HL-60/S4 (cell line): ENCODE measurements around the gene CD28.

Source experiments
- in situ Hi-C: fragments of 300-500 bp; cut with MboI; formaldehyde crosslinking; loops from 2 replicates; pipeline ENCODE4 v1.14.3; 2022; ENCODE audit warnings: low sequenced_read_pairs

Gene CD28

DNA sequence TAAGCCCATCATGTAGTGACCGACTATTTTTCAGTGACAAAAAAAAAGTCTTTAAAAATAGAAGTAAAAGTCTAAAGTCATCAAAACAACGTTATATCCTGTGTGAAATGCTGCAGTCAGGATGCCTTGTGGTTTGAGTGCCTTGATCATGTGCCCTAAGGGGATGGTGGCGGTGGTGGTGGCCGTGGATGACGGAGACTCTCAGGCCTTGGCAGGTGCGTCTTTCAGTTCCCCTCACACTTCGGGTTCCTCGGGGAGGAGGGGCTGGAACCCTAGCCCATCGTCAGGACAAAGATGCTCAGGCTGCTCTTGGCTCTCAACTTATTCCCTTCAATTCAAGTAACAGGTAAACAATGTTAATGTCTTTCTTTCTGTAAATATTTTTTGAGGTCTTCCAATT, at the start of gene CD28:
TSS of gene CD28 (plus strand) at position 237 of the 400 bp plus-strand sequence. CDS start at position 295, 58 bp downstream.
- in situ Hi-C loops, result no loop called here

DNA sequence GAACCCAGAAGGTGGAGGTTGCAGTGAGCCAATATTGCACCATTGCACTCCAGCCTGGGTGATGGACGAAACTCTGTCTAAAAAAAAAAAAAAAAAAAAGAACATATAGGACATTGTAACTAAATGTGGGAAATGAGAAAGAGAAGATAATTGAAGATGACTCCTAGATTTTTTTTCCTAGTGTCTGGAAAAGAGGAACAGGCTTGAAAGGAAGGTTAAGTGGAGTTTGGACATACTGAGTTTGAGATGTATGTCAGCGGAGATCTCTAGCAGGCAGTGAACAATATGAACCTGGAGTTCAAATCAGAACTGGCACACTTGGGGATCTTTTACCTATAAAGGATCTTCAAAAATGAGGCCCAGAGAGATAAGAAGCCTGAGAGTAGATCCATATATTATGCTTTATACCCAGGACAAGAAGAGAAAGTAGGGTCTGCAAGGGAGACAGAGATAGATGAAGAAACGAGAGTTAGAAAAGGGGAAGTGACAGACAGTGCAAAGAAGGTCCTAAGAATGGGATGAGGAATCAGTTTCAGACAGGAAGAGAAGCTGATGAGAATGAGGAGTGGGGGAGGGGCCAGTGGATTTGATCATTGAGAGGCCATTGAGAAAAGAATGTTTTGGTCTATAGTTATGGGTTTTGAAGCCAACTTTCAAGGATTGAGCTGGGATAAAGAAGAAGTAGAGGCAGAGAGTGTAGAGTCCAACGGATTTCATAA, 46.9 kb upstream of the CD28 start:
- in situ Hi-C loops, result no loop called here

DNA sequence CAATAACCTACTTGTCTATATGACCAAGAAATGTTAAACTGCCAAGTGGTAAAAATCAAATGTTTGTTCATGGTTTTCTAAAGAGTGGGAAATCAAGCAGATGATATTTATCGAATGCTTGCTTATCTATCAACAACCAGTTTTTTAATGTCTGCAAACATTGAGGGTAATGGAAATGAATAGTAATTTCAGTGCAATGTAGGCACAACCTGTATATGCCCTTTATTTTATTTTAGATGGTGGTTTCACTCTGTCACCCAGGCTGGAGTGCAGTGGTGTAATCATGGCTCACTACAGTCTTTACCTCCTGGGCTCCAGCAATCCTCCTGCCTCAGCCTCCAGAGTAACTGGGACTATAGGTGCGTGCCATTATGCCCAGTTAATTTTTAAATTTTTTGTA, 46.0 kb upstream of the CD28 start:
- in situ Hi-C loops, result no loop called here

DNA sequence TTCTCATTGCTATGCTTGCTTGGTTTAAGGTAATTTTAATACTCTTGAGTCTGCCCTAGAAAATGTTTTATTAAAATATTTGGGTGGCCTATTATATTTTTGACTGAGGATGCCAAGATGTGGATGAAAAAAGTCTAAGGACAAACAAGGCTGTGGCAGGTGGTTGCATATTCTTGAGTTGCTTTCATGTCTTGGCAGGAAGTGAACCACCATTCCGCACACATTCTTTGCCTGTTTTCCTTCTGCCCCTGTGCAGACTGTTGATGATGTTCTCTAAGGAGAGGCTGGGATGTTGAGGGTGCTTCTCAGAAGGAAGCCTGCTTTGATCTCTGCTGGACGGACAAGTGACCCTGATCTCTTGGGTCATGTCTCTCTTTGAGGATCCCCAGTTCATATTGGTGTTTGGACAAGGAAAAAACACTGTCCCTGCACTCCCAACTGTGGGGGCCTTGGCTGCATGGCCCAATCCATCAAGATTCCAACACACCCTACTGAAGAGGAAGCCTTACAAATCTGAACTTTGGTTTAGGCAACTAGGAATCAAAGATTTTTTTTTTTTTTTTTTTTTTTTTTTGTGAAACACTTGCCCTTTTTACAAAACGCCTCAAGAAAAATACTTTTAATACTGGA, 45.0 kb upstream of the CD28 start:
- in situ Hi-C loops, result no loop called here

DNA sequence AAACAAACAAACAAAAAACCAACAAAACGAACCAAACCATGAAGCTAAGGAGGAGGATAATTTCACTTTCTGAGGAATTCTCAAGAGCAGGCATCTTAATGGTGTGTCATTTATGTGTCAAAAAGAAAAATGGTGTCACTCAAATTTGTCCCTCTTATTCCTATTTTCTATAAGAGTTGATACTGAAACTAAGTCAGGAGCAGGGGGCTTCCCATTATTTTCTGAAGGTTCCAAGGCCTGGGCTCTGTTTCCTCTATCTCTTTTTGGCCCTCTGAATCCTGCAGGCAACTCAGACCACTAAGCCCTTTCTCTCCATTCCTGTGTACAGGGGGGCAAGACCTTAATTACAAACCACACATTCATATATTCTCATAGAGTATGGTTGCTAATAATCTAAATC, 44.0 kb upstream of the CD28 start:
- in situ Hi-C loops, result no loop called here

DNA sequence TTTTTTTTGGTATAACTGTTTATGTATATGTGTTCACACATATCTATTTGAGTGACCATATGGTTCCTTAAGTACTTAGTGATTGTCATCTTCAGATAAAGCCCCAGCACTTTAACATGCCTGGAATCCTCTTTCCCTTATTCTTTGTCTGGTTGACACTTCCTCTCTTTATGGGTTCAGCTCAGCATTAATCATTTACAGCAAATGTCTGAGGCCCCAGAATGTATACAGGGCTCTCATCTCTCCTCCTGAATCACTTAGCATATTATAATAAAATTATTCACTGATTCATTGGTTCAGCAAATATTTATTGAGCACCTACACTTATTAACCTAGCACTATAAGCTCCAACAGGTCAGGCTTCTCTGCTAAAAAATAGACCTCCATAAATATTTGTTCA, 43.5 kb upstream of the CD28 start:
- in situ Hi-C loops, result no loop called here

DNA sequence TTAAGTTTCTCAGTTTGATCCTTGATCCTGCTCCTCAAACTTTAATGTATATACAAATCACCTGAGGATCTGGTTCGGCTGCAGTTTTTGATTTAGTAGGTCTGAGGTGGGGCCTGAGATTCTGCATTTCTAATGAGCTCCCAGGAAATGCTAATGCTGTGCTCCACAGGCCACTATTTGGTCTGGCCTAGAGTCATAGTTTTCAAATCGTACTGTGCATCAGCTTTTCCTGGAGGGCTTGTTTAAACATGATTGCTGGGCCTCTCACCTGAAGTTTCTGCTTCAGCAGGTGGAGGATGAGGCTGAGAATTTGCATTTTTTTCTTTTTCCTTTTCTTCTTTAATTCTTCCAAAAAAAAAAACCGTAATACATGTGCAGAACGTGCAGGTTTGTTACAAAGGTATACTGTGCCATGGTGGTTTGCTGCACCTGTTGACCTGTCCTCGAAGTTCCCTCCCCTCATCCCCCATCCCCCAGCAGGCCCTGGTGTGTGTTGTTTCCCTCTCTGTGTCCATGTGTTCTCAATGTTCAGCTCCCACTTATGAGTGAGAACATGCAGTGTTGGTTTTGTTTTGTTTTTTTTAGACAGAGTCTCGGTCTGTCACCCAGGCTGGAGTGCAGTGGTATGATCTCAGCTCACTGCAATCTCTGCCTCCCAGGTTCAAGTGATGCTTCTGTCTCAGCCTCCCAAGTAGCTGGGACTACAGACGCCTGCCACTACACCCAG, 42.2 kb upstream of the CD28 start:
- in situ Hi-C loops, result no loop called here

DNA sequence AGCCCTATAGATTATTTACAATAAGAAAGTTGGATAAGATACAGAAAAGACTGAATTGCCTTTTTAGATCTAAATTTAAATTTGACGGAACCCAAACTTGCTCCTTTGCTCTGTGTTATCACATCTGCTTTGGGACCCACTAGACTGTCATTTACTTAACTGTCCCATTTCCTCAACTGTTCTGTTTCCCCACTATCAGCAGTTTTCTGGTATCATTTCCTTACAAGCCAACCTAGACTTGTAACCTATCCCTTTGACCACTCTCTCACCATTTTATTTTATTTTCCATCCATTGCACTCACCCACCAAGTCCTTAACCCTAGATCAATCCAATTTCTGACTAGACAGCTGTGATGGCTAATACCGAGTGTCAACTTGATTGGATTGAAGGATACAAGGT, 38.6 kb upstream of the CD28 start:
- in situ Hi-C loops, result no loop called here

DNA sequence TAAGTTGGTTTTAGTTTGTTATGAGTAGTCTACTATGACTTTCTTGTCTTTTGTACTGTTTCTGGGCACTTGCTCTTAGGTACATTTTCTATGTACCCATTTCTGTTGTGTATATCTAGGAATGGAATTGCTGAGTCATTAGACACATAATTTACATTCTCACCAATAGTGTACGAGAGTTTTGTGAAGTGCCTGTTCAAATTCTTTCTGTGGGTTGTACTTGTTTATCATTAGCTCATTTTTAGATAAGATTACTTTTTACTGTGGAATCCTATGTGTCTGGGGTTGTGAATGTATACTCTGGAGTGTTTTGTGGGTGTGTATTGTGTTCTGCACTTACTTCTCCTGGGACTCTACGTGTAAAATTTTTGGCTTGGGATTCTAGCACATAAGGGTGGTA, 36.6 kb upstream of the CD28 start:
- in situ Hi-C loops, result no loop called here

DNA sequence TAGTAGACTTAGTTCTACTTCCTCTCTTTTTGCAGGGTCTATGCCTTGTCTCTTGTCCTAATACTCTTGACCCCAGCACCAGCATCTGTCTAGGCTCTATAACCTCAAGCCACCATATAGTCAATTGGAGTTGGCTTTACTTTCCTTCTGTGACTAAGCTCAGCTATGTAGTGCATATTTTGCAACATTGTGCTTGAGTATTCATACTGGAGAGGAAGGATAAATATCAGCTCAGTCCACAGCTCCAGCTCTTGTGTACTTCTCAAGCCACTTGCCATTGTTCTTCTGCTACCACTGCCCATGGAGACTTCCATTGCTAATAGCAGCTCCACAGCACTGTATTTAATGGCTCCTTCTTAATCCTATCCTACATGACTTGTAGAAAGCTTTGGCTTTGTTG, 35.5 kb upstream of the CD28 start:
- in situ Hi-C loops, result no loop called here

DNA sequence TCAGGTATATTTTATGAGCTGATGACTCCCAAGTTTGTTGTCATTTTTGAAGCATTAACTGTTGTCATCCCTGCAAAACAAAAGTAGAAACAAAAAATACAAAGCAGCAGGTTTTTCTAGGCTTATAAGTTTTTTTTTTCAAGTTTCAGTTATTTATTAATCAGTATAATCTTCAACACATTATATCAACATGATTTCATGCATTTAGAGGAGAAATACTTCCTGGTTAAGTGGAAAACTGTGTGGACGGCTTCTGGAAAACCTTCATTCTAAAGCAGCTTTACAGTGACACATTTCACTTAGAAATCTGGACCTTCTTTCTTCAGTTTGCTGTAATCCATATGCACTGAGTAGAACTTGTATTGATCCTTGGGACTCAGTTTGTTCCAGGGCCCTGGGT, 34.6 kb upstream of the CD28 start:
- in situ Hi-C loops, result no loop called here

DNA sequence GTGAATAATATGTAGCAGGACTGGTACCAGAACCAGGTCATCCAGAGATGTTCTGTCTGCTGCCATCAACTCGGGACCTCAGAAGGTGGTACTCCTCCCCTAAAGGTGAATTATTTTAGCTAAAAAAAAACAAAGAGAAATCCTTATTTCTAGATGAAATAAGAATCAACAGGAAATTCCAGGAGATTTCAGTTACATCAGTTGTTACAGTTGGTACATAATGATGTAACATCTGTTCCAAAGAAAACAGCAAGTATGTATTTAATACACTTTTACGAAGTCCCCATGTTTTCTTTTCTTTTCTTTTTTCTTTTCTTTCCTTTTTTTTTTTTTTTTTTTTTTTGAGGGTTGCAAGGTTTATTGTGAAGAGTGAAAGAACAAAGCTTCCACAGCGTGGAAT, 33.6 kb upstream of the CD28 start:
- in situ Hi-C loops, result no loop called here

DNA sequence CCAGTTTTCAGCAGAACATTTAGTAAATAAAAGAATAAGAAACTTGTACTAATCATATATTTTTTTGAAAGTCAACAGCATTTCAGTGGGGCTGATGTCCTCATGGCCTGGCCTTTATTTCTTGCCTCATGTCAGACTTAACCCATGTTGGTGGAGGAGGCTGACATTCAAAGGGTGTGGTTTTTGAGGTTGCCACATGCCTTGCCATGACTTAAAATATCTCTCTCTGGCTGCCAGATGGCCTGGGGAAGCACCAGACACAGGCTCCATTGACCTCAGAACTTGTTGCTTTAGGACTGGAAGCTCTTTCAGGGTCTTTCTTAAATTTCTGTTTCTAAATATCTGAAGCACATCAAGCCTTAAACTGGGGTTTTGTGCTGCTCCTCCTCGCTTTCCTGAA, 32.5 kb upstream of the CD28 start:
- in situ Hi-C loops, result no loop called here

DNA sequence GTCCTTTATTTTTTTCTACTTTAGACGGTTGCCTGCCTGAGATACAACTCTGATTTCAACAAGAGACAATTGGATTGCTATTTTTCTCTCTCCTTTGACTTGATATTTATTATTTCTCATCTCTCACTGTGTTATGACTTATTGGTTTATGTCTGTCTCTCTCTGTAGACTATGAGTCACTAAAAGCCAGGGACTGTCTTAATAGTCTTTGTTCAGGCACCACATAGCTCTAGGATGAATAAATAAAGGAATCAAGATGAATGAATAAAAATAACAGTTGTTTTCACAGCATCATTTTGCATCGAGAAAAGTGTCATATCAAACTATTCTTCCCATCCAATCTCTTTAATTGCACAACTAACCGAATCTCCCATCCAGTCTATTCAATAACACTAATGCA, 31.4 kb upstream of the CD28 start:
- in situ Hi-C loops, result no loop called here

DNA sequence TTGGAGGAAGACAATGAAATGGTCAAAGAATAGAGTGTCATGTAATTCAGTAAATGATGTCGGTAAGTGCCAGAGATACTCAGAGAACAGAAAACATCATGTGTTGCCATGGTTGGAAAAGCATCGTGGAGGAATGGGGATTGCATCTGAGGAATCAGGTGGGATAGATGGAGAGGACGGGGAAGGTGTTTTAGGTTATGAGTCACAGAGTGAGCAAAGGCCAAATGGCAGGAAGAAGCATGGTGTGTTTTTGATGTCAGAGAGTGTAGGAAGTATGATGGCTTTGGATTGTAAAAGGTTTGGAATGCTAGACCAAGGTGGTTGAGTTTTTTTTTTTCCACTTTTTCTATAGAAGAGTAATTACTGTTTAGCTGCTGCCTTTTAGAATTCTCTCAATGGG, 27.5 kb upstream of the CD28 start:
- in situ Hi-C loops, result no loop called here

DNA sequence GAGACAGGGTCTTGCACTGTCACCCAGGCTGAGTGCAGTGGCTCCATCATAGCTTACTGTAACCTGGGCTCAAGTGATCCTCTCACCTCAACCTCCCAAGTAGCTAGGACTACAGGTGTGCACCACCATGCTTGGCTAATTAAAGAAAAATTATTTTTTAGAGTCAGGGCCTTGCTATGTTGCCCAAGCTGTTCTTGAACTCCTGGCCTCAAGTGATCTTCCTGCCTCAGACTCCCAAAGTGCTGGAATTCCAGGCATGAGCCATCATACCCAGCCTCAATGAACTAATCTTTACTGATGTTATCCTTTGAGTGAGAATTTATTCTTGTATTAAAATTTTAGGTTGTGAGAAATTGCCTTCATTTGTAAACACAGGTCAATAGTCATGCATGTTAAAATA, 27.0 kb upstream of the CD28 start:
- in situ Hi-C loops, result no loop called here

DNA sequence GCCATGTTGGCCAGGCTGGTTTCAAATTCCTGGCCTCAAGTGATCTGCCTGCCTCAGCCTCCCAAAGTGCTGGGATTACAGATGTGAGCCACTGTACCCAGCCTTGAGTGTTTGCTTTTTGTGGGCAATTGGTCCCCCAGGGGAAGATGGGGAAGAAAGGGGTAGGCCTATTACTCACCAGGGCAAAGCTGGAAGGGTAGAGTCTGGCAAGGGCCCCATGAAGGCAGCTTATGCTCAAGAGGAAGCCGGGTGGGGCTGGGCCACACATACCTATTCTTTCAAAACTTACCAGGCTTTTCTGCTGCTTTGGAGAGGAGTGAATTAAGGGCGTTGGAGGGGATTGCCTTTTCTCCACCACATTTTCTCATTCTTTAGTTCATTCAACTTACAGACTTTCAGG, 24.5 kb upstream of the CD28 start:
- in situ Hi-C loops, result no loop called here

DNA sequence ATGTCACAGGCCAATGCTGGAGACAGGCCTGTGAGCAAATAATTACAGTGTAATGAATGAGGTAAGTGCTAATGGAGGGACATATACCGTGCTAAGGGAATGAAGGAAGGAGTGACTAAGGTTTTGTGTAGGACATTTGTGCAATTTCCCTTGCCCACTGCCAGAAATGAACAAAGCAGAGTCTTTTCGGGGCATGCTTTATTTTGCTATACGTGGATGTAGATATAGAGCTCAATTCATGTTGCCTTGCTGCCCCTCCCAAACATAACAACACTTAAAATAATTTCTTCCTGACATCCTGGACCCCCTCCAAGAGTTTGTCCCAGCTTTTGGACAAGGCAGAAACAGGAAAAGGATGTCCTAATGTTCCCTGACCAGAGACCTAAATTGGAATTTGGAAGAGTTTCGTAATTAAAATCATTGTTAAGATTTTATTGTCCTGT, 23.7 kb upstream of the CD28 start:
- in situ Hi-C loops, result no loop called here

DNA sequence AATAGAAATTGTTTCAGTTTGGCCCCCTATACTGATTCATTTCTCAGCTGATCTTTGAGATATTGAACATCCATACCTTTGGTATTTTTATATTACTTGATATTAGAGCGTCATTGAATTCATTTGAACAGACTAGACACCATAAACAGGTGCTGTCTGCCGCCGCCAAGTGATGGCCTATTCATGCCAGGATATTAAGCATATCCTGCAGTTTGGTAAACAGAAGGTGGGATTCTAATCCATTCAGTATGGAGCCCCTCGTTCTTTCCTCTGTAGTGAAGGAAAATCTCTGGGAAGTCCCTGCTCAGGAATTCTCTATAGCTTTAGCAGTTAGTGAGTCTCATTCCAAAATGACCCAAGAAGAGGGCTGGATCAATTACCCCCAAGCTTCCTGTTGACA, 23.0 kb upstream of the CD28 start:
- in situ Hi-C loops, result no loop called here

DNA sequence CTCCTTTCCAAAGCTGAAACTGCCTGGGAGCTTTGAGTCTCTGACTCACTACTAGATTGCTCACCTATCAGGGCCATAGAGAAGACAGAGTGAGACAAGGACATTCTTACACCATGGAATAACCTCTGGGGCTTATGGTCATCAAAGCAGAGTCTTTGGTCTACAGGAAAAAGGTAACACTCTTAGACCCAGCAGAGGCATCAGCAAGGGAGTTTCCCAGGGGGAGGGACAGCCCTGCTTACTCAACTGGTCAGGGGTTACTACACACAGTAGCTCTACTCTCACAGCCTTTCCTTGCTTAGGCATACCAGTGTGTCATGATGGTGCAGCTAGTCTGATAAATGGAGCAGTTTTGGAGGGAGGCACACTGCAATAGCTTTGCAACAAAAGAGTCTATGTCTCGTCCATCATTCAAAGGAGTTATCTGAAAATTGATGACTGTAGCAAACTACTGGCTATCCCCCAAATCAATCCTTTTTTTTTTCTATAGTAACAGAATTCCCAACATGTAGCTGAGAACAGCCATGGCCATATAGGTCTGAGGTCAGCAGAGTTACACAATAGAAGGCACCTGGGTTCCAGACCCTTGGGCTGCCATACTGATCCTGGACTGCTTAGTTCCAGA, 22.4 kb upstream of the CD28 start:
- in situ Hi-C loops, result no loop called here

DNA sequence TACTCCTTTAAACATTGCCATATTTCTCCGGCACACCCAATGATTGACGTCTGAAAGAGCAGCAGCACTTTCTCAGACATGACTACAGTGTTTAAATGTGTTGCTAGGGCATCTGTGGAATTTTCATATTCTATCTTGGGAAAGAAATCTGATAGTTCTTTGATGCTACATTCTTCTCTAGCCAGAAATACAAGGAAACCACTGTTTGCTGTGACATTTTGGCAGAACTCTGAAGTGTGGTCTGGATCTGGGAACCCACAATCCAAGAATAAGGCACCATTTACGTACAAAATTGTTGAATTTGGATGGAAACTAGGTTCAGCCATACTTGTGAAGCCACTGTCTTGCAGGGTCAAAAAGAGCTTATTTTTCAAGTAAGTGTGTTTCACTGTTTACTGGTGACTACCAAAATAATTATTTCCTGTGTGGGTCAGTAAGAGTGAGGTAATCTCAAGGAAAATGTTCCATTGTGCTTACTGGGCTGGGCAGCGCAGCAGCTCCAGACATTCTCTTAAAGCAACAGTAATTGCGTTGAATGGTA, 21.3 kb upstream of the CD28 start:
- in situ Hi-C loops, result no loop called here
